H9 (cell line): ENCODE measurements around the gene FAM83E. TPM values are rescaled to one million over a fixed set of nuclear protein-coding genes. Genes with fewer than 3 reads are reported as not detected.
"Not testable (repeated sequence)": the region's sequence is repeated elsewhere in the genome, so short reads cannot be mapped to it uniquely, and the experiment has no call there.

Source experiments
- DNase-seq: peaks from one replicate; pipeline ENCODE4 v3.0.0-alpha.2; 2017
- H2AFZ ChIP-seq: one replicate; pipeline ENCODE4 v1.6.1; 2013; ENCODE audit warnings: mild to moderate bottlenecking, low read length, control low read depth, moderate library complexity
- H2AK5ac ChIP-seq: 2 replicates; pipeline ENCODE4 v1.6.1; 2013; ENCODE audit warnings: low read length, control low read depth, mixed read lengths; ENCODE audit not compliant: insufficient read length
- H2BK120ac ChIP-seq: one replicate; pipeline ENCODE4 v1.6.1; 2013; ENCODE audit warnings: low read depth, mild to moderate bottlenecking, low read length, control low read depth, inconsistent platforms; ENCODE audit not compliant: poor library complexity, severe bottlenecking
- H2BK12ac ChIP-seq: 2 replicates; pipeline ENCODE4 v1.6.1; 2013; ENCODE audit warnings: low read length, control low read depth, mixed read lengths, low read depth; ENCODE audit not compliant: insufficient read length
- H2BK15ac ChIP-seq: 2 replicates; pipeline ENCODE4 v1.6.1; 2013; ENCODE audit warnings: low read depth, low read length, control low read depth
- H2BK20ac ChIP-seq: one replicate; pipeline ENCODE4 v1.6.1; 2013; ENCODE audit warnings: low read depth, mild to moderate bottlenecking, low read length, control low read depth, inconsistent platforms; ENCODE audit not compliant: poor library complexity, severe bottlenecking
- H2BK5ac ChIP-seq: 2 replicates; pipeline ENCODE4 v1.6.1; 2013; ENCODE audit warnings: low read length, control low read depth, mixed read lengths; ENCODE audit not compliant: insufficient read length
- H3K14ac ChIP-seq: 2 replicates; pipeline ENCODE4 v1.6.1; 2013; ENCODE audit warnings: low read length, control low read depth; ENCODE audit not compliant: insufficient read depth
- H3K18ac ChIP-seq: 2 replicates; pipeline ENCODE4 v1.6.1; 2013; ENCODE audit warnings: low read depth, mild to moderate bottlenecking, mixed read lengths, low read length, control low read depth; ENCODE audit not compliant: insufficient read length
- H3K23ac ChIP-seq: 2 replicates; pipeline ENCODE4 v1.6.1; 2013; ENCODE audit warnings: low read length, control low read depth, mixed read lengths, low read depth; ENCODE audit not compliant: insufficient read length
- H3K23me2 ChIP-seq: 2 replicates; pipeline ENCODE4 v1.6.1; 2013; ENCODE audit warnings: low read depth, mild to moderate bottlenecking, mixed read lengths, low read length, control low read depth; ENCODE audit not compliant: insufficient read length, poor library complexity, severe bottlenecking
- H3K27ac ChIP-seq: 2 replicates; pipeline ENCODE4 v1.5.1; 2013; ENCODE audit warnings: low read length, control low read depth, mixed read lengths, low read depth; ENCODE audit not compliant: insufficient read length
- H3K27me3 ChIP-seq: 2 replicates; pipeline ENCODE4 v1.6.1; 2013; ENCODE audit warnings: low read length, control low read depth, inconsistent platforms; ENCODE audit not compliant: insufficient read depth
- H3K4ac ChIP-seq: 2 replicates; pipeline ENCODE4 v1.6.1; 2013; ENCODE audit warnings: low read depth, mild to moderate bottlenecking, control low read depth, inconsistent platforms, low read length, moderate library complexity
- H3K4me1 ChIP-seq: 2 replicates; pipeline ENCODE4 v1.6.1; 2013; ENCODE audit warnings: low read length, control low read depth, inconsistent platforms; ENCODE audit not compliant: insufficient read depth
- H3K4me2 ChIP-seq: 2 replicates; pipeline ENCODE4 v1.6.1; 2013; ENCODE audit warnings: low read length, control low read depth, mixed read lengths; ENCODE audit not compliant: insufficient read length, insufficient read depth
- H3K56ac ChIP-seq: 2 replicates; pipeline ENCODE4 v1.6.1; 2013; ENCODE audit warnings: low read depth, mild to moderate bottlenecking, mixed read lengths, low read length, control low read depth; ENCODE audit not compliant: insufficient read length
- H3K79me1 ChIP-seq: 2 replicates; pipeline ENCODE4 v1.6.1; 2013; ENCODE audit warnings: low read depth, mild to moderate bottlenecking, moderate library complexity, low read length, control low read depth, inconsistent platforms; ENCODE audit not compliant: insufficient read depth, poor library complexity, severe bottlenecking
- H3K79me2 ChIP-seq: 2 replicates; pipeline ENCODE4 v1.6.1; 2013; ENCODE audit warnings: low read length, control low read depth, inconsistent platforms; ENCODE audit not compliant: insufficient read depth
- H3K9ac ChIP-seq: 2 replicates; pipeline ENCODE4 v1.6.1; 2013; ENCODE audit warnings: low read length, control low read depth, mixed read lengths; ENCODE audit not compliant: insufficient read length; ENCODE audit errors: extremely low read depth
- H3K9me3 ChIP-seq: one replicate; pipeline ENCODE4 v1.6.1; 2013; ENCODE audit warnings: low read depth, low read length, inconsistent platforms; ENCODE audit not compliant: control insufficient read depth
- H3T11ph ChIP-seq: one replicate; pipeline ENCODE4 v1.6.1; 2013; ENCODE audit warnings: mild to moderate bottlenecking, low read length, control low read depth, inconsistent platforms
- H4K20me1 ChIP-seq: one replicate; pipeline ENCODE4 v1.6.1; 2013; ENCODE audit not compliant: control insufficient read depth, insufficient read length, insufficient read depth
- H4K5ac ChIP-seq: 2 replicates; pipeline ENCODE4 v1.6.1; 2013; ENCODE audit warnings: low read depth, mild to moderate bottlenecking, mixed read lengths, low read length, control low read depth; ENCODE audit not compliant: insufficient read length
- H4K8ac ChIP-seq: replicated peaks from 2 replicates; pipeline ENCODE4 v1.6.1; 2013; ENCODE audit warnings: low read length, control low read depth, mixed read lengths, low read depth; ENCODE audit not compliant: insufficient read length
- H4K91ac ChIP-seq: 2 replicates; pipeline ENCODE4 v1.6.1; 2013; ENCODE audit warnings: low read depth, mild to moderate bottlenecking, moderate library complexity, mixed read lengths, low read length, control low read depth; ENCODE audit not compliant: insufficient read length
- H3K27ac Mint-ChIP-seq, 3 experiments: 2 replicates in 2 of 3; 3 replicates in 1 of 3; pipeline ENCODE4 v1.8.0; 2020 to 2021; ENCODE audit warnings: mixed read lengths in 3 of 3, mild to moderate bottlenecking in 1 of 3, moderate library complexity in 1 of 3
- H3K27me3 Mint-ChIP-seq: 2 replicates; pipeline ENCODE4 v1.8.0; 2021; ENCODE audit warnings: low read depth, mild to moderate bottlenecking, moderate library complexity, mixed read lengths
- H3K36me3 Mint-ChIP-seq, 3 experiments: 2 replicates in 2 of 3; 3 replicates in 1 of 3; pipeline ENCODE4 v1.8.0; 2020 to 2021; ENCODE audit warnings: low read depth in 3 of 3, mixed read lengths in 3 of 3; ENCODE audit not compliant: insufficient read depth in 1 of 3
- H3K4me1 Mint-ChIP-seq, 2 experiments: 2 replicates each; pipeline ENCODE4 v1.8.0; 2020; ENCODE audit warnings: mixed read lengths in 2 of 2
- H3K4me3 Mint-ChIP-seq, 2 experiments: 2 replicates in 1 of 2; 3 replicates in 1 of 2; pipeline ENCODE4 v1.8.0; 2020 to 2021; ENCODE audit warnings: mild to moderate bottlenecking in 2 of 2, mixed read lengths in 2 of 2, moderate library complexity in 1 of 2
- H3K9me3 Mint-ChIP-seq, 2 experiments: 2 replicates in 1 of 2; 3 replicates in 1 of 2; pipeline ENCODE4 v1.8.0; 2020; ENCODE audit warnings: mild to moderate bottlenecking in 2 of 2, mixed read lengths in 2 of 2, moderate library complexity in 1 of 2
- WGBS: extraction: QIAGEN DNeasy Blood & Tissue Kit; methylation state at CpG from one replicate; pipeline ENCODE4 v1.1.7; 2013; ENCODE audit warnings: missing lambda C conversion rate, low lambda C conversion rate, mixed read lengths; ENCODE audit not compliant: insufficient read length; ENCODE audit errors: extremely low coverage; 5-methylcytosine and 5-hydroxymethylcytosine counted together
- total RNA-seq: library from RNA; stranded (reverse); gene quantifications from 2 replicates; pipeline ENCODE4 v1.2.1, GENCODE V29; 2021
- TF ChIP-seq, protein P1 (sequence below): fragments of 200-600 bp; sonication (generic); conservative IDR thresholded peaks from 3 replicates; pipeline ENCODE4 v1.8.0; 2021; ENCODE audit warnings: antibody characterized with exemption, mild to moderate bottlenecking

The FAM83E gene
- total RNA-seq, 1 experiment from 2014 or later = 9.2 TPM

DNA sequence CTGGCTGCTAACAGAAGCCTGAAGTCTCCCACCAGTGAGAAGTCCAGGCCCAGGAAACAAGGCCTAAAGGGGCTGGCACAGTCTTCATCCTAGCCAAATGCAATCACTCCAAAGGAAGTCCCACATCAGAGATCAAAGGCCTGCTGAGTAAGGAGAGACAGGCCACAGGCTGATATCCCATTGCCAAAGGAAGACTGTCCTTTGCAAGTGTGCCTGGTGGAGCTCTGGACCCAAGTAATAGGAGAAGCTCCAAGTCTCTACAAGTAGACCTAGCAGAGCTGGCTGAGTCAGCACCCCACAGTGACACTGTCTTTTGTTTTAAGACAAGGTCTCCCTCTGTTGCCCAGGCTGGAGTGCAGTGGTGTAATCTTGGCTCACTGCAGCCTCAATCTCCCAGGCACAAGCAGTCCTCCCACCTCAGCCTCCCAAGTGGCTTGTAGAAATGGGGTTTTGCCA is 17.8 kb upstream of the FAM83E start:
- Histone ChIP-seq H3K4me2 (no peak overlapping the region), H3K4ac (no peak overlapping the region), H3K27ac (no peak overlapping the region), H2BK20ac (no peak overlapping the region), H3K9me3 (no peaks in the 10 kb centered on the region), H3K14ac (no peak overlapping the region), H3K56ac (no peak overlapping the region), H2AFZ (no peak overlapping the region), H3K18ac (no peak overlapping the region), H2AK5ac (no peak overlapping the region), H3K23me2 (peaks cover 32% of the 10 kb centered on the region), H4K91ac (no peak overlapping the region), H4K20me1 (no peaks in the 10 kb centered on the region), H2BK15ac (no peak overlapping the region), H2BK12ac (no peak overlapping the region), H3K9ac (no peak overlapping the region), H3T11ph (no peak overlapping the region), H3K23ac (no peak overlapping the region), H3K4me1 (peaks cover 7% of the 10 kb centered on the region; the same call in 1 of the 2 replicates), H4K5ac (no peak overlapping the region), H2BK120ac (no peak overlapping the region), H3K79me2 (no peaks in the 10 kb centered on the region), H3K79me1 (no peaks in the 10 kb centered on the region), H3K27me3 (no peaks in the 10 kb centered on the region; the same call in 1 of the 2 replicates), H4K8ac (no peak overlapping the region), H2BK5ac (no peak overlapping the region)
- no peaks in the 10 kb centered on the region for H3K9me3 Mint-ChIP-seq
- H3K36me3 Mint-ChIP-seq = peaks cover 3 to 21% (median 14%) of the 10 kb centered on the region in 3 experiments; a peak in 6 of 7 replicates
- TF ChIP-seq, protein P1, sequence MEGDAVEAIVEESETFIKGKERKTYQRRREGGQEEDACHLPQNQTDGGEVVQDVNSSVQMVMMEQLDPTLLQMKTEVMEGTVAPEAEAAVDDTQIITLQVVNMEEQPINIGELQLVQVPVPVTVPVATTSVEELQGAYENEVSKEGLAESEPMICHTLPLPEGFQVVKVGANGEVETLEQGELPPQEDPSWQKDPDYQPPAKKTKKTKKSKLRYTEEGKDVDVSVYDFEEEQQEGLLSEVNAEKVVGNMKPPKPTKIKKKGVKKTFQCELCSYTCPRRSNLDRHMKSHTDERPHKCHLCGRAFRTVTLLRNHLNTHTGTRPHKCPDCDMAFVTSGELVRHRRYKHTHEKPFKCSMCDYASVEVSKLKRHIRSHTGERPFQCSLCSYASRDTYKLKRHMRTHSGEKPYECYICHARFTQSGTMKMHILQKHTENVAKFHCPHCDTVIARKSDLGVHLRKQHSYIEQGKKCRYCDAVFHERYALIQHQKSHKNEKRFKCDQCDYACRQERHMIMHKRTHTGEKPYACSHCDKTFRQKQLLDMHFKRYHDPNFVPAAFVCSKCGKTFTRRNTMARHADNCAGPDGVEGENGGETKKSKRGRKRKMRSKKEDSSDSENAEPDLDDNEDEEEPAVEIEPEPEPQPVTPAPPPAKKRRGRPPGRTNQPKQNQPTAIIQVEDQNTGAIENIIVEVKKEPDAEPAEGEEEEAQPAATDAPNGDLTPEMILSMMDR = no peak
- no peak overlapping the region; a peak in 1 of 7 replicates for H3K27ac Mint-ChIP-seq
- no peak for DNase-seq
- peaks cover 24 to 44% of the 10 kb centered on the region in 2 experiments for H3K4me1 Mint-ChIP-seq
- no peak overlapping the region; a peak in 1 of 5 replicates for H3K4me3 Mint-ChIP-seq
- peaks cover 4% of the 10 kb centered on the region for H3K27me3 Mint-ChIP-seq

DNA sequence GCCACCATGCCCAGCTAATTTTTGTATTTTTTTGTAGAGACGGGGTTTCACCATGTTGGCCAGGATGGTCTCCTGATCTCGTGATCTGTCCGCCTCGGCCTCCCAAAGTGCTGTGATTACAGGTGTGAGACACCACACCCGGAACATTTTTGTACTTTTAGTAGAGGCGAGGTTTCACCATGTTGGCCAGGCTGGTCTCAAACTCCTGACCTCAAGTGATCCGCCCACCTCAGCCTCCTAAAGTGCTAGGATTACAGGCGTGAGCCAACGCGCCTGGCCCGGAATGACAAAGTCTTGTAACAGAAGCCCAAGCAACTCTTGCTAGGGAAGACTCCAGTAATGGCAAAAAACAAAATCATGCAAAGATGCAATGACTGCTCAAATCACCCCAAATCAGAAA is 17.4 kb upstream of the FAM83E start:
- H3K18ac ChIP-seq, H3K23ac ChIP-seq, H3K27ac ChIP-seq, H4K8ac ChIP-seq, H2BK12ac ChIP-seq, H3K27ac Mint-ChIP-seq, H4K5ac ChIP-seq, DNase-seq, H3K79me2 ChIP-seq, H3K4ac ChIP-seq, H2AFZ ChIP-seq, H3K14ac ChIP-seq, H2AK5ac ChIP-seq, H3K27me3 ChIP-seq, H3K9me3 Mint-ChIP-seq, H3K79me1 ChIP-seq, H4K20me1 ChIP-seq, H3K27me3 Mint-ChIP-seq, H3K4me1 ChIP-seq, H2BK120ac ChIP-seq, H3K9ac ChIP-seq, H2BK5ac ChIP-seq, H3K4me2 ChIP-seq, H3T11ph ChIP-seq, H2BK20ac ChIP-seq, H4K91ac ChIP-seq, H3K56ac ChIP-seq, H3K9me3 ChIP-seq, H2BK15ac ChIP-seq: not testable (repeated sequence)
- Mint-ChIP-seq H3K4me1 (peaks cover 22 to 45% of the 10 kb centered on the region in 2 experiments), H3K36me3 (peaks cover 3 to 21% (median 13%) of the 10 kb centered on the region in 3 experiments; a peak in 6 of 7 replicates), H3K4me3 (peak overlapping the region in 1 of 2 experiments; percentile 29; a peak in 1 of 5 replicates)
- peaks cover 32% of the 10 kb centered on the region for H3K23me2 ChIP-seq
- WGBS = no CpG with 5 or more reads among the region's 11 CpGs
